MV-4-11 (cell line): Measurements from ENCODE around the gene TRAPPC2B.
"Not testable (repeated sequence)": the region's sequence is repeated elsewhere in the genome, so short reads cannot be mapped to it uniquely, and the experiment has no call there.

ENCODE experiments used
- DNase-seq: peaks from one replicate; lab custom pipeline; 2025; lab: John Stamatoyannopoulos, UW

TRAPPC2B gene

DNA sequence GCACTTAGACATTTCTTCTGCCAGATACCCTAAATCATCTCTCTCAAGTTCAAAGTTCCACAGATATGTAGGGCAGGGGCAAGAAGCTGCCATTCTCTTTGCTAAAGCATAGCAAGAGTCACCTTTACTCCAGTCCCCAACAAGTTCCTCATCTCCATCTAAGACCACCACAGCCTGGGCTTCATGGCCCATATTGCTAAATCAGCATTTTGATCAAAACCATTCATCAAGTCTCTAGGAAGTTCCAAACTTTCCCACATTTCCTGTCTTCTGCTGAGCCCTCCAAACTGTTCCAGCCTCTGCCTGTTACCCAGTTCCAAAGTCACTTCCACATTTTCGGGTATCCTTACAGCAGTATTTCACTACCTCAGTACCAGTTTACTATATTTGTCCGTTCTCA lies 11.3 kb downstream of the TRAPPC2B start:
- not testable (repeated sequence) for DNase-seq

GRCh38 chr19:57376151-57376550 lies 12.8 kb downstream of the TRAPPC2B start:
- no peak for DNase-seq

GRCh38 chr19:57377498-57378146 lies 14.3 kb downstream of the TRAPPC2B start:
- DNase-seq = no peak

DNA sequence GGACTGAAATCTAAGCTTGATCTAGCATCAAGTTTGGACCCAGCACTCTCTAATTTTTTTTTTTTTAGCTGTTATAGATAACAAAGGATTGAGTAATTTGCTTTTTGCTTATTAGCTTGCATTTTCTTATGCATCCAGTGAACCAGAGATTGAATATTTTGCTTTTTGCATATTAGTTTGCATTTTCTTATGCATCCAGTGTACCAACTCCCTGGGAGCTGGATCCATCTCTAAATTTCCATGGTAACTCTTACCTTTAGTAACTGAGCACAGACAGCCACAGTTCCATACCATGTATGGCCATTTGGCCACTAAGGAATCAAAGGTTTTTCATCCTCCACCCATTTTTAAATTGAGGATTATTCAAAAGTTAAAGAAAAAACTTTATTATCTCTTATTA lies 17.6 kb downstream of the TRAPPC2B start:
- DNase-seq = no peak

DNA sequence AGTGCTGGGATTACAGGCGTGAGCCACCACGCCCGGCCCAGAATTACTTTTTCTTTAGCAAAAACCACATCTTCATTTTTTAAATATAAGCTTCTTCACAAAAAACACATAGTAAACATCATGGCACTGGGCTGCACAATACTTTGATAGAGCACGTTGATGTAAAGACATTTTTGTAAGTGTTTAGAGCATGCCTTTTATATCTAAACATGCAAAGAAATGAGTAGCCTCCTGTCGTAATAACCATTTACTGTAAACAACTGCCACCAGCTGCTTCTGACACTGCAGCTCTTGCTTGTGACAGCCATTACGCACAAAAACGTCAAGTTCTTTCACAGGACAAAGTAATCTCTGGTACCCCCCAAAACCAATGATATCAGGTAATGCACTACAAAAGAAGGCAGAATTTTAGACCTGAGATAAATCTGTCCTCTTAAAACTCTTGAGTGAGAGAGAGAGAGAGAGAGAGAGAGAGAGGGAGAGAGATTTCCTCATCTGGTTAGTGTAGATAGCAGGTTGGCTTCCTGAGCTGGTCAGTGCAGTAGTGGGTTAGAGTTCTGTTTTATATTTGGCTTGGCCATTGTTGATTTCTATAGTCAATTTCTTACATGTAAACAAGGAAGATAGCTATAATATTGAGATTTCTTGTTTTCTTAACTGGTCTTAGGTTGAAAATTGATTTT lies 19.6 kb downstream of the TRAPPC2B start:
- no peak for DNase-seq

DNA sequence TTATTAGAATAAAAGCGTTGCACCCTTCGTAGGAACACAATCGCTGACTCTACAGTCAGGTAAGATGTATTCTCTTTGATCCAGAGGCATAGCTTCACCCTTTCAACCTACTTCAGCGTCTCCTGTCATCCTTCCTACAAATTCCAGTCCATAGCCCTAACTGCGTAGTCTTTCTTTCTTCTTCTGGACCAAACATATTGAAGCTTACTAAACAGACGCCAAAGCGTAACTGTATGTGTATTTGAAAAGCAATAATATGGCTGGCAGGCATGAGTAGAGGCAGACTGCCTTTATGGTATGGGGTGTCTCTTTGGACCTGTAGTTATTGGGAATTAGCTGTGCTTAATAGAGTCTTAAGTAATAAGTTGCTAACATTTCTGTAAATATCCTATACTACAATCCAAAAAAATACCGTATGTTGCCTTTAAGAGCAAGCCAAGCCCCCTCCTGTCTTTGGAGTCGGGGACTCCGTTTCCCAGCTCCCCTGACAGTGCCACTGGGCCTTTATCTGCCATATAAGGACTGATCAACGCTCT lies 25.9 kb downstream of the TRAPPC2B start:
- DNase-seq = no peak

DNA sequence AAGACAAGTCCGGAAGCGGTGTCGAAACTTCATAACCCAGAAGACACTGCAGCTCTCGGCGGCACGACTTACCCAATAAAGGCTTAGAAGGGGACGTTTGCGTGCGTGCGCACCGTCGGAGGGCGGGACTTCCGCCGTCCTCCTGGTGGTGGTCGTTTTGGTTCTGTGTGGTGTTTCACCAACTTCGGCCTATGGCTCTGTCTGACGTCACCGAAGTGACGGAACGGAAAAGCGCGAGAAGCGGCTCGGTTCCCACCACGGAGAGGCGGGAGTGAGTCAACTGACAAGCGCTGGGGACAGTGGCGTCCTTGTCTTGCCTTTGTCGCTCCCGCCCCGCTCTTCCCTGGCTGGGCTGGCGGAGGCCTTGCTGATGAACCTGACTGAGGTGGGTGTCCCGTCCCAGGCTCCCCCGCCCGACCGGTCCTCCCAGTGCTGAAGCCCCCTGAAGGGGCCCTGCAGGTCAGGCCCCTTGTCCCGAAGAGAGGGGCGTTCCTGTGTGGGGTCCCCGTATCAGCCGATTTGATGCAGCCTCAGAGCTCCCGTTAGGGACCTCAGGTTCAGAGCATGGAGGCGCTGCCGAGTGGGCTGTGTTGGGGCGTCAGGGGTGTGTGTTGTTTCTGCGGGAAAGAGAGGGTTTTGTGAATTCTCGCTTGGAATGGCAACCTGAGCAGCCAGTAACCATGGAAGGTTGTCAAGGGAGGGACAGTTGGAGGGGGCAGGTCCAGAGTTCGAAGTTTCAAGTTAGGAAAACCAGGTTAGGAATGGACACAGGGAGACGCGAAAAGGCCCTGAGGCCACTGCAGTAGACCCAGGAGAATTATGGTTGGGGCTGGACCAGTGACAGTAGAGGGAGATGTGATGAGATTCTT lies 26.6 kb downstream of the TRAPPC2B start, which contains the start of gene ZNF548:
ZNF548 (plus strand) TSS at position 125 of the 869 bp plus-strand sequence; CDS start at position 371, 246 bp downstream.
- peak; percentile 100 for DNase-seq

GRCh38 chr19:57395710-57396109 lies 32.4 kb downstream of the TRAPPC2B start:
- no peak for DNase-seq

GRCh38 chr19:57398868-57399267 lies 35.5 kb downstream of the TRAPPC2B start:
- no peak for DNase-seq

GRCh38 chr19:57403737-57404563 lies 40.6 kb downstream of the TRAPPC2B start:
- DNase-seq = no peak

- peak; percentile 35 for DNase-seq
Measured at GRCh38 chr19:57406516-57407123, 43.3 kb downstream of the TRAPPC2B start.

DNA sequence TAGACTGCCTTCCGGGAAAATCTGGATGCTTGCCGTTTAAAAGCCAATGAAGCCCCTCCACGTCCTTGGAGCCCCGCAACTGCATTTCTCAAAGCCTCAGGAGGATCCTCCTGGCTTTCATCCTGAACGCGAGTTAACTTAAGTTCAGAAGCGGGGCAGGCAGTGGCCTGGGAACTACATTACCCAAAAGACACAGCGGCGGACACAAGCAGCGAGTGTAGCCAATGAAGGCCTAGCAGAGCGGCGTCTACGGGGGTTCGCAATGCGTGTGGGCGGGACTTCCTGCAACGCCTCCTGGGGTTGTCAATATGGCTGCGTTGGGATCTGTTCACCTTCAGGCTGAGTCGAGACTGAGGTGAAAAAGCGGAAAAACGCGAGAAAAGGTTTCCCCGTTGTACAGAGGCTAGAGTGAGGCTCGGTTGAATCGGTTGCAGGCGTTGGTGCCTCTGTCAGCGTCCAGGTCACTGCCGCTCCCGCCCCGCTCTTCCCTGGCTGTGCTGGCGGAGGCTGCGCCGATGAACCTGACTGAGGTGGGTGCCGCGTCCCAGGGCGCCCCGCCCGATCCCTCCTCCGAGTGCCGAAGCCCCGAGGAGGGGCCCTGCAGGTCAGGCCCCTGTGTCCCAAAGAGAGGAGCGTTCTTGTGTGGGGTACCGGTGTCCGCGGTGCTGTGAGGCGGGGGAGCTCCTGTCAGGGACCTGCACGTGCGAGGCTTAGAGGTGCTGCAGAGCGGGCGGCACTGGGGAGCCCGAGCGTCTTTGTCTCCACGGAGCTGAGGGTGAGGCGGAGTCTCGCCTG lies 47.7 kb downstream of the TRAPPC2B start, which contains the start of gene ZNF17:
ZNF17 (plus strand) TSS at position 285 of the 795 bp plus-strand sequence. CDS start 2,455 bp downstream, outside the sequence.
- DNase-seq = peak; percentile 96
